ENCODE data around the gene SNX10.

The SNX10 gene

DNA sequence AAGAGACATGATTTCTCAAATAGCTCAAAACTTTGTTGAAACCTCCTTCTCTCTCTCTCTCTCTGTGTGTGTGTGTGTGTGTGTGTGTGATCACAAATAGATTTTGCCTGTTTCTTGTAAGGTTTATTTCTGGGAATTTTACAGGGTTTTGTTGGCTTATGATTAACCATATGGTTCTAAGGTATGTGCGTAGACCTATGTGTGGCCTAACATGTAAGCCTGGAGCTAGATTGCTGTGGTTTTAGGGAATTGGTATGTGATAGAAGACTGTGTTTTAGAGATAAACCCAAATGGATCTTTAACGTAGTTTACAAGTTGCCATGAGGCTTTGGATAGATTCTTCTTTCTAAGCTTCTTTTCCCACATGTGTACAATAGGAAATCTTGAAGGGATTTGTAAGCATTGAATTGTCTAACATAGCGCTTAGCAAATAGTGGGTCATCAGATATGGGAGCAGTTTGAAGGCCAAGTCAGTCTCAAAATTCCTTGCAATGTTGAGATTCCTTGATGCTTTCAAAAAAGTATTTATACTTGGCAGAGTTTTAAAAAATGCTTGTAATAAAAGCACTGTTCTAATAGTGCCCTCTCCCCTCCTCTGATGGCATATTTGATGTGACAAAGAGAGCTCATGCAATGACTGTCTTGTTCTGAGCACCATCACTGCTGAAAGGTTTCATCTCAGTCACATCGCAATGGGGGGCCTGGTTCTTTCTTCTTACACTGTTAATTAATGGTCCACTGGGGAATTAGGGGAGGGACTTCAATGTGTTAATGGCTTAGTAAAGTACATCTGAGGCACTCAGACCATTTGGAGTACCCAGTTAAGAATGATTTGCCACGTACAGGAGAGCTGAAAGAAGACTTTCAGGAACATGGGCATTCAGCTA is 118.2 kb downstream of the SNX10 start:
- no peak for DNase-seq

DNA sequence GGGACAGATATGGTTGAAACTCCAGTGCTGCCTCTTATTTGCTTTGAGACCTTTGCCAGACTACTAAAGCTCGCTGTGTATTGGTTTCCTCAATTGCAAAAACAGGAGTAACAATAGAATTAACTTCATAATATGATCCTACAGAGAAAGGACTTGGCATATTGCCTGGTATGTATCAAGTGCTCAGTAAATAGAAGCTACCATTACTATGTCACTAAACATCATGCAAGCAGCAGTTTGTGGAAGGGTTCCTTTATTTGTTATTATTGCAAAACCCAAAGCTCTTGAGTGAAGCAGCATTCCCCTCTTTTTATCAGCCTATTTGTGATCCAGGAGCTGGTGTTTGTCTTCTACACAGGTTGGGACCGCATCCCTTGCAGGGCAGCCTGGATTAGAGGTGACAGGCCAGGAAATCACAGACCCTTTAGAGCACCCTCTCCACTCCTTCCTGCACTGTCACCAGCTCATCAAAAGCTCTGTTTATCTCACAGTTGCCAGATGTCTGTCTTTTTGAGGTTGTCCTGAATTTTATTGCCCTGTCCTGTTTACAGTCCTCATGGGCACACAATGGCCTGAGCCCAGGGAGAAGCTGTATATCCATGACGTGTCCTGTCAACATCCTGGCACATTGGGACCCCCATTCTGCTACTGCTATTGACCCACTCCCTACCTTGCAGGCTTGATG is 121.5 kb downstream of the SNX10 start:
- no peak for DNase-seq

DNA sequence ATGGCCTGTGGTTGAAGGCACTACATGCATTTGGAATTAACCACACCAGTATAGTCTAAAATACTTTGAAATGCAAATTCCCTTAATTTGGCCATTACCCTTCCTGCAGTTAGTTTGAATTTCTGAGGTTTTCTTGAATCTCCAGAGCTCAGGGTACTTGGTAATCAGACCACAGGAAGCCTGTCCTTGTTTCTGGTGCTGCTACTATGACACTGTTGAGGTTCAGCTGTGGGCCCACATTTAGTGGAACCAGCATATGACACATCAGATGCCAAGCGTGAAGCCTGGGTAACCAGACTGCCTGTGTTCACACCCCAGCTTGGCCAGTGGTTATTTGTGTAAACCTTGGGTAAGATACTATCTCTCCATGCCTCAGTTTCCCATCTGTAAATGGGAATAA is 124.3 kb downstream of the SNX10 start:
- DNase-seq = no peak

DNA sequence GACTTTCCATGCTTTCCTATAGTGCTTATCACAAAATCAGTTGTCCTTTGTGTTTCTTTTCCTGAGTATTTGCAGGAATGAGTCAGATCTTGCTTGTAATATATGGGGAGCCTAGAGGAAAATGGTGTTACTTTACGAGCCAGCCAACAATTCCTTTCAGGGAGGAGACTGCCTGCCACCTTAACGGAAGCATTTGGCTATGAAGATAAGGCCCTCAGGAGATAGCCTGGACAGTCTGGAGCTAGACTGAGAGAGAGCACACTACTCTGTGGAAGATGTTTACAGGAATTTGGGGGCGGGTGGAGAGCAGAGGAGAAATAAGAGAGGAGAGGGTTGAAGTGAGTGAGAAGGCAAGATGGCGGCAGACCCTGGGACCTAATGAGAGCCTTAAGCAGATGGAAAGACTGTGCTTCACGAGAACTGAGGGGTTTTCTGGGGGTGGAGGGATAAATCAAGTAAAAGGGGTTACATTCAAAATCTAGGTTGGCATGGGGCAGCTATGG is 126.3 kb downstream of the SNX10 start:
- DNase-seq = no peak

DNA sequence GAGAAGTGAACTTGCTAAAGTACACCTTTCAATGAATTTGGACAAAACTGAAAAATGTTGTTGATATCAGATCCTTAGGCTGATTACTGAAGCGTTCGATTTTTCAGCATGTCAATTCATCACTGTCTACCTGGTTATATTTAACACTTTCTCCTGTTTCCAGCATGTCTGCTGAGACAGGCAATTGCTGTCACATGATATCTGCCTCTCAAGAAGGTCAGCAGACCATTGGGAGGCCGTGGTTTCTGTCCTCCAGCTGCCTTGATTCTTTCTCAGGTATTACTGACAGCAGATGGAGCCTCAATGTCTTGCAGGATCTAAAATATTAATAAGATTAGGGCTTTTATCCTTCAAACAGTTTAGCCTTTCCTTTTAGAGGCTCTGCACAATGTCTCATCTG is 127.5 kb downstream of the SNX10 start:
- no peak for DNase-seq

DNA sequence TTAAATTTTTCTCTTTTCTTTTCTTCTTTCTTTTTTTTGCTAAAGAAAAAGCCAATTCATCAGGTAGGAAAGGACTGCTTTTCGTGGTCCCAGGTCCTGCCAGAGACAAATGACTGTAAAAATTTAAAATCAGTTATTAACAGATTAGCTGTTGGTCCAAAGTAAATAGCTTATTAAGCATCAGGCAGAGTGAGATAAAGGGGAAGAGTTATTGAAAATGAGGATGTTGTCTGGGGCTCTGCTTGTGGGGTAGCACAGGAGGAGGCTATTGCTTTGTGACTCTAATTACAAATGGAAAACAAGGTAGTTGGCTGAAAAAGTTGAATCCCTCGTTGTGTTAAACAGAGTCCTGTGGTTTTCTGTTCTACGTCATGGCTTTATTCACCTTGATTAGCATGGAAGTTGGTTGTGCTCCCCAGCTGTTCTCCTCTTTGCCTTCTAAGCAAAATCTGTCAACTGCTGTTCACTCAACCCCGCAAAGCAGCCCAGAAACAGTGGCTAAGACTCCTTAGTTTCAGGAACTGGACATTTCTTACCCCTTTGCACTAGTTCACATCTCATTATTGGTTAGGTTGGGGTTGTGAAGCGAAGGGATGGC is 128.9 kb downstream of the SNX10 start:
- no peak for DNase-seq

DNA sequence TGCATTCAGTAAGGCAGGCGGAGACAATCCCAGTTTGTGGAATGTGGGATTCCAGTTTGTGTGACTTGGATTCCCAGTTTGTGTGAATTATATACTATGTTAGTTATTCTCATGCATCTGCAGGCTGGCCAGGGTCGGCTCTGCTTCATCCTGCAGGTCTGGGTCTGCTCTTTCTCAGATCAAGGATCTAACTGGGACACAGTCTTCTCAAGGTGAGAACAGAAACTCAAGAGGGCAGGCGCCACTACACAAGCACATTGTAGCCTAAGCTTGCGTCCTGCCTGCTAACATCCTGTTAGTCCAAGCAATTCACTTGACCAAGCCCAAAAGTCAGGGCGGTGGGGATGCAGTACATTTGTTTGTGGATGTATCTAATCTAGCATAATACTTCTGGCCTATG is 131.1 kb downstream of the SNX10 start:
- no peak for DNase-seq

DNA sequence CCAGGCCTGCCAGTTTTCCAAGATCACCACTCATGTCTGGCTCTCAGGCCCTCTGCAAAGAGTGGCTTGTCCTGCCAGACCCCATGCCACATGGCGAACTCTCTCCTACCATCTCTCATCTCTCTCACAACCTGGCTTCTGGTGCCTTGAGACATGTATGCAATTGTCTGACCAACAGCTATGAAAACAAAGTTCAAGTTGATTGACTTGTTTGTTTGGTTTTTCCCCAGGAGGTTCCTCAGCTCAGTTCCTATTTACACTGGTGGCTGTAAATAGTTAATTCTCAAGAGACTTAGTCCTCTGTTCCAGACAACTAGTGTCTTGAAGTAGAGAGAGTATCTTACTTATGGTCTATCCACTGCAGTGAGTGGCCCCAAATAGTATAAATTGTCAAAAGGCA is 131.8 kb downstream of the SNX10 start:
- DNase-seq = no peak
